Measurements from ENCODE around the gene STIM2. TPM values are rescaled to one million over a fixed set of nuclear protein-coding genes. Genes with fewer than 3 reads are reported as not detected.
A peak's percentile ranks its signal among the peaks of the same experiment; 100 is the strongest.

The STIM2 gene
- total and polyA plus RNA-seq, 2 of the 4 experiments (the other 2 are of a cell fraction), result 16.1 to 27.6 TPM

- H2AFZ ChIP-seq (replicated peaks; ENCODE audit: low read length, poor library complexity), result no peak overlapping the region
- intact Hi-C loops (cut with micrococcal nuclease), result no loop called here
Measured at GRCh38 chr4:26984896-26985295, 124.3 kb downstream of the STIM2 start.

More at GRCh38 chr4:26984896-26985295, 124.3 kb downstream of the STIM2 start:
- no peak overlapping the region for H3K4me3 ChIP-seq (ENCODE audit: insufficient read depth, low read depth, low read length)
- H3K23ac ChIP-seq (ENCODE audit: low read depth, low read length), result 0 out of 2 replicates have a peak overlapping the region, but pooled peaks have one; percentile 33
- H4K91ac ChIP-seq (ENCODE audit: insufficient read depth, low read depth, low read length), result no peak overlapping the region
- no peaks in the 10 kb centered on the region for H3K4me1 ChIP-seq (ENCODE audit: control insufficient read depth, insufficient read depth, low read length)
- no peak overlapping the region for H3K56ac ChIP-seq (ENCODE audit: extremely low read depth, insufficient read depth, low read length)
- H3K9me3 ChIP-seq (ENCODE audit: control insufficient read depth, insufficient read depth, low read length), result no peaks in the 10 kb centered on the region
- H3K9ac ChIP-seq (ENCODE audit: low read depth, low read length), result no peak overlapping the region
- dilution Hi-C loops (cut with HindIII; ENCODE audit: low sequenced_read_pairs, unreplicated experiment) (no loop called here), in situ Hi-C loops (cut with MboI; ENCODE audit: low sequenced_read_pairs) (no loop called here)
- POLR2A ChIA-PET (ENCODE audit: unreplicated experiment), result no interaction called here
- H4K20me1 ChIP-seq (ENCODE audit: insufficient read depth, low read length), result no peaks in the 10 kb centered on the region
- no peak overlapping the region for H3K27ac ChIP-seq (ENCODE audit: insufficient read depth, low read length)
- H2BK15ac ChIP-seq (ENCODE audit: low read depth, low read length), result no peak overlapping the region
- H3K9me1 ChIP-seq (ENCODE audit: insufficient read depth, low read length), result no peaks in the 10 kb centered on the region
- H3K79me1 ChIP-seq (ENCODE audit: low read depth in 1 of 2, low read length in 2 of 2), result no peaks in the 10 kb centered on the region; a peak in 2 of 4 replicates
- WGBS, 2 experiments (ENCODE audit: extremely low coverage in 2 of 2, insufficient read length in 1 of 2), result no CpG with 5 or more reads among the region's 3 CpGs
- no peak overlapping the region for H4K5ac ChIP-seq (ENCODE audit: low read depth, low read length)
- no peak overlapping the region for H3K14ac ChIP-seq (replicated peaks; ENCODE audit: low read depth, low read length)
- no peak overlapping the region for H3K4ac ChIP-seq (ENCODE audit: low read depth, low read length)
- H2BK20ac ChIP-seq (ENCODE audit: low read depth, low read length), result no peak overlapping the region
- H2BK5ac ChIP-seq (ENCODE audit: low read depth, low read length, poor library complexity, severe bottlenecking), result no peak overlapping the region
- no peak overlapping the region for H2BK120ac ChIP-seq (ENCODE audit: low read depth, low read length)
- H2AK5ac ChIP-seq (ENCODE audit: low read depth, low read length), result no peak overlapping the region
- TF ChIP-seq USF2 (IDR thresholded peaks at IDR 0.05; ENCODE audit: low read depth, low read length) (no peak), RAD21 (IDR thresholded peaks at IDR 0.05; ENCODE audit: low read length) (no peak), CTCF (conservative IDR thresholded peaks at IDR 0.05; ENCODE audit: low read depth, low read length) (no peak), CEBPB (IDR thresholded peaks at IDR 0.05; ENCODE audit: low read depth, low read length) (no peak)
- H3K36me3 ChIP-seq (ENCODE audit: control insufficient read depth, insufficient read depth, low read length), result no peaks in the 10 kb centered on the region
- no peak for DNase-seq
- CTCF ChIA-PET, result interaction anchor here (0.5 to 0.6 kb wide), 2 partner anchors 31 to 963 kb away, joined by 3 to 4 read pairs; no protein-coding TSS in a partner anchor
- no peaks in the 10 kb centered on the region for H3K27me3 ChIP-seq (ENCODE audit: control insufficient read depth, insufficient read depth, low read length)
- no peak overlapping the region for H2AK9ac ChIP-seq (replicated peaks; ENCODE audit: low read depth, low read length, poor library complexity)
- ATAC-seq (ENCODE audit: low read depth), result peak; percentile 42; the same call in 1 of the 2 replicates
- H3K18ac ChIP-seq (ENCODE audit: low read depth, low read length), result no peak overlapping the region
- no peak overlapping the region for H3K4me2 ChIP-seq (ENCODE audit: low read depth, low read length)
- H4K8ac ChIP-seq (ENCODE audit: low read depth in 2 of 2, low read length in 2 of 2), result no peak overlapping the region
- no TSS peak for BruUV-seq (replicated peaks)
